K562 (cell line): ENCODE data around the gene GLT8D2. TPM values are rescaled to one million over a fixed set of nuclear protein-coding genes. Genes with fewer than 3 reads are reported as not detected.

Source experiments
- CTBP1 ChIP-seq: fragments of 450-650 bp; IDR thresholded peaks from 2 replicates; pipeline ENCODE4 v1.6.1; 2016; ENCODE audit warnings: borderline replicate concordance
- ETS2 ChIP-seq: IDR thresholded peaks from 2 replicates; pipeline ENCODE4 v1.6.1; 2016; ENCODE audit warnings: borderline replicate concordance, missing genetic modification characterization, mild to moderate bottlenecking, moderate library complexity, missing compliant biosample characterization; ENCODE audit not compliant: poor library complexity, severe bottlenecking
- HOXB6 ChIP-seq: fragments of 250-450 bp; sonication (Bioruptor Pico); IDR thresholded peaks from 2 replicates; pipeline ENCODE4 v1.5.1; 2022; ENCODE audit warnings: mild to moderate bottlenecking, borderline replicate concordance
- IRF9 ChIP-seq: fragments of 450-650 bp; IDR thresholded peaks from 2 replicates; pipeline ENCODE4 v1.6.1; 2016; ENCODE audit warnings: missing biosample characterization, missing genetic modification characterization
- KAT2B ChIP-seq: IDR thresholded peaks from one replicate; pipeline ENCODE4 v1.6.1; 2012; ENCODE audit warnings: low read depth, mild to moderate bottlenecking, control low read depth, inconsistent platforms, low read length, moderate library complexity
- KHSRP ChIP-seq: fragments of 450-650 bp; IDR thresholded peaks from 2 replicates; pipeline ENCODE4 v1.6.1; 2017
- KLF10 ChIP-seq: fragments of 250-450 bp; sonication (Bioruptor Pico); IDR thresholded peaks from 2 replicates; pipeline ENCODE4 v1.6.1; 2021; ENCODE audit warnings: matching md5 sums
- POU5F1 ChIP-seq: fragments of 150-350 bp; IDR thresholded peaks from 2 replicates; pipeline ENCODE4 v1.6.1; 2014; ENCODE audit warnings: borderline replicate concordance, low read length, low read depth, mild to moderate bottlenecking; ENCODE audit not compliant: partially characterized antibody
- RREB1 ChIP-seq: fragments of 250-450 bp; sonication (Bioruptor Pico); IDR thresholded peaks from 2 replicates; pipeline ENCODE4 v1.4.0; 2020
- STAT5A ChIP-seq: IDR thresholded peaks from 2 replicates; pipeline ENCODE4 v1.6.1; 2012; ENCODE audit warnings: low read length, inconsistent platforms, borderline replicate concordance
- ZMIZ1 ChIP-seq, 2 experiments: fragments of 150-350 bp in 1 of 2; IDR thresholded peaks; 2 replicates each; pipeline ENCODE4 v1.6.1; 2012 to 2016; ENCODE audit warnings: low read depth in 2 of 2, low read length in 2 of 2, mild to moderate bottlenecking in 1 of 2, moderate library complexity in 1 of 2
- ZNF232 ChIP-seq: sonication (generic); formaldehyde crosslinking; IDR thresholded peaks from 2 replicates; pipeline ENCODE4 v1.8.0; 2022; ENCODE audit warnings: mild to moderate bottlenecking, missing genetic modification reagents
- ZNF408 ChIP-seq: fragments of 250-450 bp; sonication (Bioruptor Pico); IDR thresholded peaks from 2 replicates; pipeline ENCODE4 v1.4.0; 2020; ENCODE audit warnings: low read depth, mild to moderate bottlenecking, moderate library complexity
- polyA plus RNA-seq, 8 experiments: library from polyadenylated mRNA; depleted of rRNA in 4 of 8; stranded (reverse) in 5 of 8; unstranded in 3 of 8; fragments of >200 nt; fragmentation: Nextera tagmentation in 2 of 8; fragmentation: Illumina TruSeq in 1 of 8; extraction: Ambion mirVana in 2 of 8; extraction: Trizol in 1 of 8; gene quantifications; 2 replicates each; pipeline versions ENCODE4 v1.2.1 to v1.2.3, GENCODE V29; 2011 to 2014; ENCODE audit warnings: inconsistent platforms in 1 of 8, missing spikeins in 1 of 8
- total RNA-seq, 7 experiments: library from RNA; depleted of rRNA in 6 of 7; stranded (reverse); fragments of >200 nt in 6 of 7; fragmentation: Illumina TruSeq in 2 of 7; extraction: Trizol in 2 of 7; gene quantifications; 2 replicates each; pipeline versions ENCODE4 v1.2.1 to v1.2.3, GENCODE V29; 2011 to 2021; ENCODE audit warnings: low replicate concordance in 1 of 7

GLT8D2 gene
- total and polyA plus RNA-seq, 9 of the 15 experiments (the other 6 are each of a cell fraction or from before 2014, with no cell fraction given) = 0.18 to 0.27 (median 0.18) TPM; not detected in 6

- no peak; the same call in 1 of the 2 replicates for TF ChIP-seq ZNF232
- no peak for TF ChIP-seq IRF9 (tag)
- TF ChIP-seq ETS2 (tag) = no peak
- TF ChIP-seq RREB1 (CRISPR knock-in tag) = no peak; the same call in 1 of the 2 replicates
- no peak for TF ChIP-seq KLF10
- TF ChIP-seq ZMIZ1 (IDR thresholded peaks at IDR 0.05; ENCODE audit: low read depth in 2 of 2, low read length in 2 of 2) = no peak
- no peak for TF ChIP-seq STAT5A
- TF ChIP-seq HOXB6 (CRISPR knock-in tag) = no peak
- peak; percentile 88 for TF ChIP-seq CTBP1
- TF ChIP-seq POU5F1 = no peak
- no peak for TF ChIP-seq KHSRP
- TF ChIP-seq ZNF408 = no peak
- no peak for TF ChIP-seq KAT2B
Observed at GRCh38 chr12:103965590-103966504, 84.1 kb downstream of the GLT8D2 start, which contains the start of gene TDG (continued).
